GM10266 (cell line): ENCODE results near the gene MR1.

Source experiments
- DNase-seq: peaks from one replicate; pipeline ENCODE4 v3.0.0; 2012; ENCODE audit errors: extremely low spot score
- TF ChIP-seq, protein P1 (sequence below): IDR thresholded peaks from 2 replicates; pipeline ENCODE4 v1.5.1; 2012; ENCODE audit warnings: mild to moderate bottlenecking, low read depth; ENCODE audit not compliant: control insufficient read depth, insufficient read depth; ENCODE audit errors: missing control alignments

Gene MR1

DNA sequence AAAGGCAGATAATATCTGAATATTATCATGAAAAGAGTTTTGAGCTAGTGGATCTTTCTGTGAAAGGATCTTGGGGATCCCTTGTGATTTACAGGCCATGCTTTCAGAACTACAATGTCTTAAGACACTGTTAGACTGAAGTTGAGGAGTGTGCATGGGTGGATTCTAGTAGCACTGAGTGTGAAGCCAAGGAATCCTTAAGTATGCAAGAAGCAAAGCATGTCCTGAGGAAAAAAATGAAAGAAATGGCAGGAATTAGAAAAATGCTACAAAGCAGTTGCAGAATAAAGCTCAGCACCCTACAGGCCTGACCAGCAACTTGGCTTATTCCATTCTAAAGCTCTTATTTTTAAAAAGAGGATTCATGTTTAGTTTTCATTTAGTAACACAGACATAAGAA lies 23.0 kb upstream of the MR1 start:
- TF ChIP-seq, protein P1, sequence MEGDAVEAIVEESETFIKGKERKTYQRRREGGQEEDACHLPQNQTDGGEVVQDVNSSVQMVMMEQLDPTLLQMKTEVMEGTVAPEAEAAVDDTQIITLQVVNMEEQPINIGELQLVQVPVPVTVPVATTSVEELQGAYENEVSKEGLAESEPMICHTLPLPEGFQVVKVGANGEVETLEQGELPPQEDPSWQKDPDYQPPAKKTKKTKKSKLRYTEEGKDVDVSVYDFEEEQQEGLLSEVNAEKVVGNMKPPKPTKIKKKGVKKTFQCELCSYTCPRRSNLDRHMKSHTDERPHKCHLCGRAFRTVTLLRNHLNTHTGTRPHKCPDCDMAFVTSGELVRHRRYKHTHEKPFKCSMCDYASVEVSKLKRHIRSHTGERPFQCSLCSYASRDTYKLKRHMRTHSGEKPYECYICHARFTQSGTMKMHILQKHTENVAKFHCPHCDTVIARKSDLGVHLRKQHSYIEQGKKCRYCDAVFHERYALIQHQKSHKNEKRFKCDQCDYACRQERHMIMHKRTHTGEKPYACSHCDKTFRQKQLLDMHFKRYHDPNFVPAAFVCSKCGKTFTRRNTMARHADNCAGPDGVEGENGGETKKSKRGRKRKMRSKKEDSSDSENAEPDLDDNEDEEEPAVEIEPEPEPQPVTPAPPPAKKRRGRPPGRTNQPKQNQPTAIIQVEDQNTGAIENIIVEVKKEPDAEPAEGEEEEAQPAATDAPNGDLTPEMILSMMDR = no peak
- DNase-seq = no peak

DNA sequence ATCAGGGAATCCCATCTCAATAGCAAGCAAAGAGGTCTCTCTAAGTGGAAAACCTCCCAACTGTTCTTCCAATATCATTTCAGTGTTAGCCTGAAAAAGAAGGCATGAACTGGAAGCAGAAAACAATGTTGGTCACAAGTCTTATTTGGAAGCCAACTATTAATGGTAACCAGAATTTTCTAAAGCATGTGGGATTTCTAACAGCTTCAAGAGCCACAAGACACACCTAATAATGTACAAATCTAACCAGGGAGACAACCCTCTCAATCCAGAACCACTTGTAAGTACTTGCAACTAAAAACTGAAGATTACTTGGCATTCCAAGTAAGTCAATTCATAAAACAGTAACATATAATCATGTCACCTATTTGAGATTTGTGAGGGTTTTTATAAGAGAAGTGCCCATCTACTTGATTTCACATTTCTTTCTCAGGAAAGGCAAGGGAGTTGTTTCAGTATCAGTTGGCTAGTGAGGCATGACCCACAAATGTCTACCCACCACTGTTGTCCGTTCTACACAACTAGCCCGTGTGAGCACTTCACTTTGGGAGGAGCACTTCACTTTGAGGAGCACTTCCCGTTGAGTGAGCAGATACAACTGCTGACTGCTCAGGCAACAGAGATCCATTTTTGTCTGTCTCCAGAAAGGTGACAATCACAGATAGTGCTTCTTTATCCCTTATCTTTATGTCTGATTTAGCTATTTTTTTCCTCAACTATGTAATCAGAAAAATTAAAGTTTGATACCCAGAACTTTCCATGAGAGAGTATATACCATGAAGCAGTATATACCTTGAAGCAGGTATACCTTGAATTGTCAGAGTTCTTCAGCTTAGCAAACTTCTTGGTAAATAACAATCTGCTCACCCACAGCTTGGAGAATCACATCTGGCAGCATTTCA lies 22.2 kb upstream of the MR1 start:
- no peak for DNase-seq
- TF ChIP-seq, protein P1 = no peak

- no peak for DNase-seq
- TF ChIP-seq, protein P1 = no peak
These were observed 21.5 kb upstream of the MR1 start for GRCh38 chr1:181012203-181012745.

GRCh38 chr1:181013144-181013543 lies 20.6 kb upstream of the MR1 start:
- DNase-seq = no peak
- TF ChIP-seq, protein P1 = no peak

DNA sequence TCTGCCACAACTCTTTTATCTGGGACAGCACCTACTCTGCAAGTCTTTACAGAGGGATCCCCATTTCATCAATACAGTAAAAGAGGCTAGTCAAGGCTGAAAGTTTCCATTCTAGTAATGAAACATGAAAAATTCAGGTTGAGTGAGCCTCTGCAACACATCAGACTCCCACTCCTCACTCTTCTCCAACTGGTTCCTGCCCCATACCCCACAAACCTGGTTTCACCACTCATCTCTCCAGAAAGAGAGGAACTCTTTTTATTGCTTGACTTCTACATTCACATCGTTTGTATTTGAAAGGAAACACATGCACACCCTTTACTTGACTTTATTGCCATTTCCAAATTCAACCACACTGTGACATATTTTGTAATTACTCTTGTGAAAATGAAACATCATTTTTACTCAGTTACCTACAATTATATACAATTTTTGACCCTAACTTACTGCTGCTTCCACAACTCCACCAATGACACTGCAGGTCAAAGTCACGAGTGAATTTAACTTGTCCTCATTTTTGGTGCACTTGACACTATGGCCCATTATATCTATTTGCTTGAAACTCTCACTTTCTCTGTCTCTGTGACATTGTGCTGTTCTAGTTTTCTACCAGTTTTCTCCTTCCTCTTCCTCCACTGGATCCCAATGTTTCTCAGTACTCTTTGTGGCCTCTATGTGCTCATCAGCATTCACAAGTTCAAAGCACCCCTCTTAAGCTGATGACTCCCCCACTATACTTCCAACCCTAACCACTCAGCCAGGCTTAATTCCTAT lies 19.1 kb upstream of the MR1 start:
- TF ChIP-seq, protein P1 = no peak

GRCh38 chr1:181015251-181015615 lies 18.6 kb upstream of the MR1 start:
- TF ChIP-seq, protein P1 = no peak
- DNase-seq = no peak

More for the DNA sequence above, 19.1 kb upstream of the MR1 start:
- DNase-seq = peak; percentile 57
